HG03175 (cell line): ENCODE data around the gene CDCA3.

ENCODE experiments used
- ATAC-seq: cut with Tn5 transposase; IDR thresholded peaks from one replicate; pipeline ENCODE4 v1.9.1; 2021; ENCODE audit warnings: mild to moderate bottlenecking, moderate library complexity; ENCODE audit not compliant: unreplicated experiment

The CDCA3 gene

DNA sequence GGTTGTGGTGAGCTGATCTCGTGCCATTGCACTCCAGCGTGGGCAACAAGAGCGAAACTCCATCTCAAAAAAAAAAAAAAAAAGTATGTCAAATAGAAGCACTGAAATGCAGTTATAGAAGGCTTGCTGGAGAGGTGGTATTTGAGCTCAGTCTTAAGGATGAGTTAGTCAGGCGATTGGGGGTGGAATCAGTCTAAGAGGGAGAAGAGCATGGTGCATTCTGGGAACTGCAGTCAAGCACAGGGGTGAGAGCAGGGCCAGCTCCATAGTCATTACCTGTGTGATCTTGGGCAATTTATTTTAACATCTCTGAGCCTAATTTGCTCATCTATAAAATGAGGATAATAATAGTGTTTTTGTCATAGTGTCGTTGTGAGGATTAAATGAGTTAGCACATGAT is 16.2 kb downstream of the CDCA3 start:
- ATAC-seq, result no peak

DNA sequence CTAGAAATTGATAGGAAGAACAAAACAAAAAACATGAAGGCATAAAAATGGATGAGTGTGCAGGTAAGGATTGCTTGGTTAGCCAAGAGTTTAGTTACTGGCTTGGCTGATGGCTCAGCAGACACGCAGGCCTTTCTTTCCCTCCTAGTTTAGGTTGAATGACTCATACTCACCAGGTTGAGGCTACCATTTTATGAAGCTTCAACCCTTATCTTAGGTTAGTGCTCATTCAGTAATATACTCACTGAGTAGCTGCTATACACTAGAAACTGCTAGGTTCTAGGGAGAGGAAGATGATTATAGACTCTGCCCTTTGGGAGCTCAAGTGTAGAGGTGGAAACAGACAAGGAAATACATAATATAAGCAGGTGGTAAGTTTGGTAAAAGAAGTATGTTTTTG is 16.8 kb downstream of the CDCA3 start:
- no peak for ATAC-seq

DNA sequence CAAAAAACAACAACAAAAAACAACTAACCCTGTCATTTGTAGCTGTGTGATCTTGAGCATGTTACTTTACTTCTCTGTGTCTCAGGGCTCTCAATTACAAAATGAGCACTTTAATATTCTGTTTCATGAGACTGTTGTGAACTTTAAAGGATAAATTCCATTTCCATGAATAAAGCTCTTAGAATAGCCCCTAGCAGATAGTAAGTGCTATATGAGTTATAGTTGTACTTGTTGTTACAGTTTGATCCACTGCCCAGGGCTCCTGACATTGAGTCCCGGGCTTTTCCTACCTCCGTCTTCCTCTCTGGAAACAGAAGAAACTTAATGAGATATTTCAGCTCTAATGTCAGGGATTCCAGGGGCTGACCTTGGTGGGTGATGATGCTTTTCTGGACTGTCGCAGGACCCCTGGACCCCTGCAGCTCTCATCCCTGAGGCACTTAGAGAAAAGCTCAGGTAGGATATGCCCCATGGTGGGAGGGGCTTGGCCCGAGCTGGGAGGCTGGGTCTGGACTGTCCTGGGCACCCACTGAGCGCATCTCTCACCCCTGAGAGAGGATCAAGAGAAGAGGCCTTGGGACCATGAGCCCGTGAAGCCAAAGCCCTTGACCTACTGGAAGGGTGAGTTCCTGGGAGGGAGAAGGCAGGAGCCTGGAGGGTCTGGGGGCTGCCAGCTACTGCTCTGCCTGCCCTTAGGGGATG is 17.7 kb downstream of the CDCA3 start:
- ATAC-seq, result no peak

DNA sequence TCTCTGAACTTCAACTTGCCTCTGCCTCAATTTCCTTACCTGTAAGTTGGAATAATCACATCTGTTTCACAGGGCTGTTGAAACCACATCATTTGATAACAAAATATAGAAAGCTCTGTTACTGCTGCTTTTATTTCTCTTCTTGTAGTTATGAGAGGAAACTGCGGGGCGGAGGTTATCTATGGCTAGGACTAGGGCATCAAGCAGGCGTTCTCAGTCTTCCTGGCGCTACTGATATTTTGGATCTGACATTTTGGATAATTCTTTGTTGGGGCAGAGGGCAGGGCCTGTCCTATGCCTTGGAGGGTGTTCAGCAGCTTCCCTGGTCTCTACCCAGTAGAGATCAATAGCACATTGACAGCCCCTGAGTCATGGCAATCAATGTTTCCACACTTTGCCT is 19.0 kb downstream of the CDCA3 start:
- no peak for ATAC-seq

GRCh38 chr12:6831450-6831995 is 19.6 kb downstream of the CDCA3 start:
- ATAC-seq, result no peak

DNA sequence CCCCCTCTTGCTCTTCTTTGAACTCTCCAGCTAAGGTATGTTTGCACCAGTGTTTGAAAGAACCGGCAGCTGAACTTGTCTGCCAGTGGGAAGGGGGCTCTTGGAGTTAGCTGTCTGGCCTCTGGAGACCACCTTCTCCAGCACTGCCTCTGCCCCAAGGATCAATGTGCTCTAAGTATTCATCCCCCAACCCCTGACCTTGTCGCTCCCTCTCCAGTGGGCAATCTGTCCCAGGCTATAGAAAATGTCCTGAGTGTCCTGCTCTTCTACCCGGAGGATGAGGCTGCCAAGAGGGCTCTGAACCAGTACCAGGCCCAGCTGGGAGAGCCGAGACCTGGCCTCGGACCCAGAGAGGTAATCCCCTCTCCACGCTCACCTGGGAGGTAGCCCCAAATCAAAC is 20.1 kb downstream of the CDCA3 start:
- no peak for ATAC-seq

DNA sequence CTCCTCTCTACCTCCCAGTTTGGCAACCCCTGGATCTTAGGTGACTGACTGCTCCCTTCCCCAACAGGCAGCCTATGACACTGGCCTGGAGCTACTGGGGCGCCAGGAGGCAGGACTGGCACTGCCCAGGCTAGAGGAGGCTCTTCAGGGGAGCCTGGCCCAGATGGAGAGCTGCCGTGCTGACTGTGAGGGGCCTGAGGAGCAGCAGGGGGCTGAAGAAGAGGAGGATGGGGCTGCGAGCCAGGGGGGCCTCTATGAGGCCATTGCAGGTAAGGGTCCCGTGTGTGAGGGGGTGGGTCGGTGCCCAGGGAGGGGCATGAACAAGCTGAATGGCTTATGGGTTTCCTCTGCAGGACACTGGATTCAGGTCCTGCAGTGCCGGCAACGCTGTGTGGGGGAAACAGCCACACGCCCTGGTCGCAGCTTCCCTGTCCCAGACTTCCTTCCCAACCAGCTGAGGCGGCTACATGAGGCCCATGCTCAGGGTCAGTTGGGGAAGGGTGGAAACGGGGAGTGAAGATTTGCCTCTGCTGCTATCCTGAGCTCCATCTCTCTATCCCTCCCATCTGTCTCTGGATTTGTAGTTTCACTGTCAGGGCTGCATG is 20.7 kb downstream of the CDCA3 start:
- no peak for ATAC-seq

DNA sequence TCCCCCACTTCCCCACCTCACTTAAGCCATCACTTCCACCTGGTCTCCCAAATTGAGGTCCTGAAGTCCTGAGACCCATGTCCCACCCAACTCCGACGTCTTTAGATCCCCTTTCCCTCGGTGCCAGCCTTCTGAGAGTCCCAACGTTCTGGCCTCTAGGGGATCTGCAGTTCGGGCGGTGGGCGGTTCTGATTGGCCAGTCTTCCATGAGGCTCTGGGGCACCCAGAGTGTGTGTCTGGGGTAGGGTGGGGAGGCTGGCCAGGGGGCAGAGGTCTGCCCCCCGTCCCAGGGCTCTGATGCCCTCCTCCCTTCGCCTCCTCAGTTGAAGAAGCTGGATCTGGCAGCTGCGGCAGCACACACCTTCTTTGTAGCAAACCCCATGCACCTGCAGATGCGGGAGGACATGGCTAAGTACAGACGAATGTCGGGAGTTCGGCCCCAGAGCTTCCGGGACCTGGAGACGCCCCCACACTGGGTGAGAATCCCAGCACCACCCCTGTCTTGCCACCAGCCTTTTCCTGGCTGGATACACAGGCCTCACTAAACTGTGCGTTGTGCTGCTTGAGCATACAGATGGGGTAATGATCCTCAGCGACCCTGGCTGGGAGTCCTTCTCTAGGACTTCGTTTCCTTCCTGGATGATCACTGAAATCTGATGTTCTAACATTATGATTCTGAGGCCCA is 21.4 kb downstream of the CDCA3 start:
- ATAC-seq, result no peak

- no peak for ATAC-seq
These were observed 22.1 kb downstream of the CDCA3 start for GRCh38 chr12:6828781-6829535.

- ATAC-seq, result no peak
These were observed 22.9 kb downstream of the CDCA3 start, which contains the start of gene P3H3 for GRCh38 chr12:6827982-6828780. P3H3 (plus strand) TSS chr12:6828407; CDS start chr12:6828441, 34 bp downstream.

DNA sequence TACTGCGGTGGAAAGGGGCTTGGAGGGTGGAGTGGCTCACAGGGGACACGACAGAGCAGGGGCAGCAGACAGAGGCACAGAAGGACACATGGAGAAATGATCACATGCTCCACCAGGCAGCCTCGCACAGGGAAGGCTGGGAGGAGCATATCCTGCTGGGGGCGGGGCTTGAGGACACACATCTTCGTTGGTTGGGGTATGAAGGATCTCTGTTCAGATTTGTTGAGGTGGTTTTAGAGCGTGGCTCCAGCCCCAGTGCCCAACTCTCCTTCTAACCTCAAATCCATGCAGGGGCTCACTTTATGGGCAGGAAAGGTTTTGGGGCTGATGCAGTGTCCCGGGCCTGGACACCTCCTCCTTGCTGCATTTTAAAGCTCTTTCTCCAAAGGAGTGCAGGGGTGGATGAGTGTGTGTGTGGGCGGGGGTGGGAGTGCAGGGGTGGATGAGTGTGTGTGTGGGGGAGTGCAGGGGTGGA is 23.6 kb downstream of the CDCA3 start:
- ATAC-seq, result no peak

DNA sequence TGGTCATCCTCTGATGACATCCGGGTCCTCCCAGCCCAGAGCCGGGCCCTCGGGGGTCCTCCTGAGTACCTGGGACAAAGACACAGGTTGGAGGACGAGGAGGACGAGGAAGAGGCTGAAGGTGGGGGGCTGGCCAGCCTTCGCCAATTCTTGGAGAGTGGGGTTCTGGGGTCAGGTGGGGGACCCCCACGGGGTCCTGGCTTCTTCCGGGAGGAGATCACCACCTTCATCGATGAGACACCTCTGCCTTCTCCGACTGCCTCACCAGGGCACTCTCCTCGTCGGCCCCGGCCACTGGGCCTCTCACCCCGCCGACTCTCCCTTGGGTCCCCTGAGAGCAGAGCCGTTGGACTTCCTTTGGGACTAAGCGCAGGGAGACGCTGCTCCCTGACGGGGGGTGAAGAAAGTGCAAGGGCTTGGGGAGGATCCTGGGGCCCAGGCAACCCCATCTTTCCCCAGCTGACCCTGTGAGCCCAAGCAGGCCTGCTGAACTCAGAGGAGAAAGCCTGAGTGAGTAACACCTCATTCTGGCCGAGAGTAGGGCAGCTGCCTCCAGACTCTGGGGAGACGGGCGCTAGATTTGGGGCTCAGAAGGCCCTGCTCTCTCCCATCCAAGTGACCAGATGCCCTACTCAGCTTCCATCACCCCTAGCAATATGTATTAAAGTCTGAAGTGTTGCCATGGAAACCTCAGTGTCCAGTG is 24.2 kb downstream of the CDCA3 start:
- ATAC-seq, result no peak

- no peak for ATAC-seq
These were observed 24.9 kb downstream of the CDCA3 start for GRCh38 chr12:6826125-6826733.

DNA sequence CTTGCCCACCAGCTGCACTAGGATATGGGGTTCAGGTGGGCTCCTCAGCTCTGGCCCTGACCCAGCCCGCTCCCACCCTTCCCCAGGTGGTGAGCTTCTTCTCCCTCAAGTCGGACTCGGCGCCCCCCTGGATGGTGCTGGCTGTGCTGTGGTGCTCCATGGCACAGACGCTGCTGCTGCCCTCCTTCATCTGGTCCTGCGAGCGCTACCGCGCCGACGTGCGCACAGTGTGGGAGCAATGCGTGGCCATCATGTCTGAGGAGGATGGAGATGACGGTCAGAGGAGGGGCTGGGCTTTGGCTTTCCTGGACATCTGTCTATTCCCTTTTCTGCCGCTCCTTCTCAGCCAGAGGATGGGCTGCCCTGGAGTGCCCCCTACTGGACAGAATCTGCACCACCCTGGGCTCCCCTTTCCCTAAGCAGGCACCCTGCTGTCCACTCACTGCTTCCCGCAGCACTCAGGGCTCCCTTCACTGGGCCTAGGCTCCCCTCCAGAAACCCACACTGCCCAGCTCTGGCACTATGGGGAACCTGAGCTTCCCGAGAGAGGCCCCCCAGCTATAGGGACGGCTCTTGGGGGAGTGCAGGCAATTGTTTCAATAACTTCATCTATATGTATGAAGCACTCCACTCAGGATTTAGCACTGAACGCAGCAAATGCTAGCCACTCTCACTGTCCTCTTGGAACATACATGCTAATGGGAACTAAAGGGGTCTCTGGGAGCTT is 25.5 kb downstream of the CDCA3 start:
- ATAC-seq, result peak; percentile 49

- no peak for ATAC-seq
These were observed 26.1 kb downstream of the CDCA3 start for GRCh38 chr12:6824901-6825381.

DNA sequence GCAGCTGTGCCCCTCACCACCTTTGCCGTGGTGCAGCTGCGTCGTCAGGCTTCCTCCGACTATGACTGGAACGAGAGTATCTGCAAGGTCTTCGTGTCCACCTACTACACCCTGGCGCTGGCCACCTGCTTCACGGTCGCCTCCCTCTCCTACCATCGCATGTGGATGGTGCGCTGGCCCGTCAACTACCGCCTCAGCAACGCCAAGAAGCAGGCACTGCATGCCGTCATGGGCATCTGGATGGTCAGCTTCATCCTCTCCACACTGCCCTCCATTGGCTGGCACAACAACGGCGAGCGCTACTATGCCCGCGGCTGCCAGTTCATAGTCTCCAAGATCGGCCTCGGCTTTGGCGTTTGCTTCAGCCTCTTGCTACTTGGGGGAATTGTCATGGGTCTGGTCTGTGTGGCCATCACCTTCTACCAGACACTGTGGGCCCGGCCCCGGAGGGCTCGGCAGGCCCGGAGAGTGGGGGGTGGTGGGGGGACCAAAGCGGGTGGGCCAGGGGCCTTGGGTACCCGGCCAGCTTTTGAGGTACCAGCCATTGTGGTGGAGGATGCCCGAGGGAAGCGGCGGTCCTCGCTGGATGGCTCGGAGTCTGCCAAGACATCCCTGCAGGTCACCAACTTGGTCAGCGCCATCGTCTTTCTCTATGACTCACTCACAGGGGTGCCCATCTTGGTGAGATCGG is 26.9 kb downstream of the CDCA3 start:
- ATAC-seq, result no peak

DNA sequence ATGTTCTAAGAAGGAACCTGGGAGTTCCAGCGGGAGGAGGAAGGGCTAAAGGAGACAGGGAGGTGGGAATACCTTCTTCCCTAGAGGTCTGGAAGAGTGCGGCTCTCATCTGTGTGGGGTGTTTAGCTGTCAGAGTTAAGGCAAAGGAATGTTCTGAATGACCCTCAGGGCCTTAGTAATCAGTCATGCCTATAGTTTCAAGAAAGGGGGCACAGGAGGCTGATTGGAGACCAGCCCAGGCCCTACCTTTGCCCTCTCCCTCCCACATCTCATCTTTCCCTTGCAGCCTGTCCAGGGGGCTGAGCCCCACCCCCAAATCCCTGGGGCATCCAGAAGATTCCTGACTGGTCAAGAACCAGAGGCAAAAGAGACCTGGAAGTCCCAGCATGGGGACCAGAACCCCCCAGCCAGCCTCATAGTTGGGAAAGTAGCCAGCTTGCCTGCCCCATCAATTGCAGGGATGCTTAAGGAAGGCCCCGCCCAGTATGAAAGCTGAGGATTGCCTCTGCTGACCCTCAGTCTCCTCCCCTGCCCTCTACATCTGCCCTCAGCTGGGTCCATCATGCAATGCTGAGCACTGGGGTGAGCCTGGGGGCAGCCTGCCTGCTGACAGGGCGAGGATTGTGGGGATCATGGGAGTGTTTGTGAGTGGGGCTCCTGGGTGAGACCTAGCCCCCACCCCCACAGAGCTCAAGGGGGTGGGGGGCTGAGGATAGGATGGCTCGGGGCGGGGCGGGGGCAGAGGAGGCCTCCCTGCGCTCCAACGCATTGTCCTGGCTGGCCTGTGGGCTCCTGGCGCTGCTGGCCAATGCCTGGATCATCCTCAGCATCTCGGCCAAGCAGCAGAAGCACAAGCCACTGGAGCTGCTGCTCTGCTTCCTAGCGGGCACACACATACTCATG is 27.7 kb downstream of the CDCA3 start:
- ATAC-seq, result no peak
